Dedifferentiated amniotic fluid mesenchymal stem cell (primary cell): Measurements from ENCODE around the gene ZNF487.
A peak's percentile ranks its signal among the peaks of the same experiment; 100 is the strongest.
"Not testable (repeated sequence)": the region's sequence is repeated elsewhere in the genome, so short reads cannot be mapped to it uniquely, and the experiment has no call there.

ENCODE experiments used
- DNase-seq: peaks from one replicate; pipeline ENCODE4 v3.0.0-alpha.2; 2016; ENCODE audit errors: extremely low spot score

The ZNF487 gene

DNA sequence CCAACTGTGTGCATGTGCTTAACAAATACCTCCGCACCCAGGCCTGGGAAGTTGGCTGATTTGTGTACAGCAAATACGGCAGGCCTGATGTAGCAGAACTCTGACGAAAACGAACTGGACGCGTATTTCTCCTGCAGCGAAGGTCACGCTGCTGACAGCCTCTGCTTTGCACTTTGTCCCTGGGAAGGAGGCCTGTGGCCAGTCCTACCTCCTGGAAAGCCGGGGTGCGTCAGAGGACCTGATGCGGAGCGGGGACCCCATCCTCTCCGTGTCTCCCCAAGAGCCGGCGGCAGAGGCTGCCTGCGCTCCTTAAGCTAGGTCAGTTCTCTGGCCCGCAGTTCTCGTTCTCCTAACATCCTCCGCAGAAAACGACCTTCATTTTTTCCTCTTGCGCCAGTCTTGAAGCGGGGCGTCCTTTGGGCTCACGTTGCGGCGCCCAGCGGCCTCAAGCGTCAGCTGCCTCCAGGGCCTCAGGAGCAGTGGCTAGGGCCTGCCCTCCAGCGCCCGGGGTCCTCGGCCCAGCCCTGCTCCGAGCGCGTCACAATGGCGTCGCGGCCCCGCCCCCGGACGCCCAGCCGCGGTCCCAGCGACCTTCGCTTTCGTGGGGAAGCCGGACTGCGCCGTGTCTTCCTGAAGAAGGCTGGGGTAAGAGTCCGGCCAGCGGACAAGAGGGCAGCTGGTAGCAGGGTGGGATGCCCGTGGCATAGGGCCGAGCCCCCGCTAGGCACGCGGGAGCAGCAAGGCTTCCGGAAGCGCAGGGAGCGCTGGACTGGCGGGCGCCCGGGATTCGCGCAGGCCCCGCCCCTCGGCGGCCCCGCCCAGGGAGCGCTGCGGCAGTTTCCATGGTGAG lies at the start of gene ZNF487:
TSS of gene ZNF487 (plus strand) at position 821 of the 850 bp plus-strand sequence. CDS start 38,703 bp downstream, outside the sequence.
- DNase-seq, result peak; percentile 78

DNA sequence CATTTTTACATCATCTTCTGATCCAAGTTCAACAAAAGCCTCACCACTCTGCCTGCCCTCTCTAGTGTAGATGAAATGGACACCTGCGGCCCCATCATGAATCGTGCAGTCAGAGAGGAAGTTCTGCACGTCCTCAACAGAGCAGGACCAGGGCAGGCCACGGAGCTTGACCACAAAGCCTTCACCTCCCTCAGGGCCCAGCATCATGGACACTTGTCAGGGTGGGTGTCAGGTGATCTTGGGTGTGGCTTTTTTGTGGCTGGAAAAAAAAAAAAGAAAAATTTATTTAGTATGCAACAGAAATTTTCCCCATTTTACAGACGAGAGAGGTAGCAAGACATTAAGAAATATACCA lies 49.3 kb upstream of the ZNF487 start:
- DNase-seq, result no peak

DNA sequence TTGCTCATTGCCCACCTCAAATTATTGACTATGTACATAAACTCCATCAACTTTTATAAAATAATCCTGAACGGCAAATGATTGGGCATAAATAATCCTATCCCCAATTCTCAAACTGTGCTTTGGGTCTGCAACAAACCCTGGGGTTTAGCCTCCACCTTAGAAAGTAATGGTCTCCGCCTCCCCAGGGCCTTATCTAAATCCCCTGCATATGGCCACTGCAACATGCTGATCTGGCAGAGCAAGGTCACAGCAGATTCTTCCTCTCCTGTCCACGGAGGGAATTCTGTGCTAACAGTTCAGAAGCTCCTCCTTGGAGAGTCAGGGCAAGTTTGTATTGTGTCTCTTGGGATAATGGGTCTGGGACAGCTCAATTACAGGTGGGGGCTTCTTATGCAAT lies 47.0 kb upstream of the ZNF487 start:
- no peak for DNase-seq

DNA sequence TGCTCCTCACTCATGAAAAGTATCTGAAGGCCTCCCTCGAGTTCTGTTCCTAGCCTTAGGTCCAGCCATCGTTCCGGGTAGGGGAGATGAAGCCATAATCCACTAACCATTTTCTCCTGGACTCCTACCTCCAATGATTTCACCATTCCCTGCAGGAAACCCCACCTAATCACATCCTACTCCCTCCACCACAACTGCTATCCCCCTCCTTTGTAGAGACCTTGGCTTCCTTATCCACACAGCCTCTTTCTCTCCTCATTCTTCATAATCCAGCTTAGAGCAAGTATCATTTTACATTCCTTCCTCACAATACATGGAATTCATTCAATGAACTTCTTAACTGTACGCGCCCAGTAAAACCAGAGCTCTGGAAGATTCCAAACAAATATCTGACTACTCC lies 46.6 kb upstream of the ZNF487 start:
- no peak for DNase-seq

DNA sequence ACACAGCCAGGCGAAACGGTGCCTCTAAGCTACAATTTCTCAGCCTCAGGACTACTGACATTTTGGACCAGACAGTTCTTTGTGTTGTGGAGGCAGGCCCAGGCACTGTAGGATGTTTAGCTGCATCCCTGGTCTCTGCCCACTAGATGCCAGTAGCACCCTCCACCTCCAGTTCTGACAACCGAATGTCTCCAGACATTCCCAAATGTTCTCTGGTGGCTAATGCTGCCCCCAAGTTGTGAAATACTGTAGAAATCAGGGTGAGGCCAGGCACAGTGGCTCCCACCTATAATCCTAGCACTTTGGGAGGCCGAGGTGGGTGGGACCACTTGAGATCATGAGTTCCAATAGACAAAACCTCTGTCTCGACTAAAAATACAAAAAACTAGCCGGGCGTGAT lies 46.2 kb upstream of the ZNF487 start:
- DNase-seq, result no peak

DNA sequence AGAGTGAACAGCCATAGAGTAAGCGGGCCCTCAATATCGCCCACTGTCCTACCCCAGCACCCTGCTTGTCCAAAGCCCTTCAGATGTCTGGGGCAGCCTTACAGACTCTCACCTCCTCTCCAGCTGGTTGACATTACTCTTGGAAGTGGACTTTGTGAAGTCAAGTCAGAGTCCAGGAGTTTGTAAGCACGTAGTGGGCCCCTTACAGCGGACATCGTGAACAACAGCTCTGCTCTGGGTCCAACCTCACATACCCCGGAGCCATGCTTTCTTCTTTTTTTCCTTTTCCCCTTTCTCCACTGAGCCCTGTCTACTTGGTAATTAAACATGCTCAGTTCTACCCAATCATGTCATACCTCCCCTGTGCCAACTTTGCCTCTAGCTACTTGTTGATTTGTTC lies 45.4 kb upstream of the ZNF487 start:
- no peak for DNase-seq

DNA sequence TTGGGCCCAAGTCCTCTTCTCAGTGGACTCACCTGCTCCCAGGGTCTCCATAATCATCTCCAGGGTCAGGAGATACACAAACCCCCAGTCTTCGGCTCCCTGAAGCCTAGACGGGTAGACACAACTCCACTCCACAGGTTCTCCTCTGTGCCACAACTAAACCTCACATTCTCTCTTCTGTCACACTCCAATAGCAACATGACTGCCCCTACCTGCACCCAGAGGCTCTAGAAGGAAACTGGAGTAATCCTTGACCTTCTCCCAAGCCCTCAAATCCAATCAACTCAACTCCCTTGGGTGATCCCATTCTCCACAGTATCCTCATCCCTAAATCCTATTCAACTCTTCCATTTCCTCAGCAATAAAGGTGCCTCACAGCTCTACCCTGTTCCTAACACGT lies 44.2 kb upstream of the ZNF487 start:
- no peak for DNase-seq

DNA sequence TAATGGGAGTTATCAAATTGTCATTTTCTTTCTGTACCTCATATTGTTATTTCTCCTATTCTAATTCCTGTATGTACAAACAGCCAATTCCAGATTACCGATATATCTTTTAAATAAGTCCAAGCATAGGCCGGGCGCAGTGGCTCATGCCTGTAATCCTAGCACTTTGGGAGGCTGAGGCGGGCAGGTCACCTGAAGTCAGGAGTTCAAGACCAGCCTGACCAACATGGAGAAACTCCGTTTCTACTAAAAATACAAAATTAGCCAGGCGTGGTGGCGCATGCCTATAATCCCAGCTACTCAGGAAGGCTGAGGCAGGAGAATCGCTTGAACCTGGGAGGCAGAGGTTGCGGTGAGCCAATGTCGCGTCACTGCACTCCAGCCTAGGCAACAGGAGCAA lies 43.7 kb upstream of the ZNF487 start:
- DNase-seq, result not testable (repeated sequence)

DNA sequence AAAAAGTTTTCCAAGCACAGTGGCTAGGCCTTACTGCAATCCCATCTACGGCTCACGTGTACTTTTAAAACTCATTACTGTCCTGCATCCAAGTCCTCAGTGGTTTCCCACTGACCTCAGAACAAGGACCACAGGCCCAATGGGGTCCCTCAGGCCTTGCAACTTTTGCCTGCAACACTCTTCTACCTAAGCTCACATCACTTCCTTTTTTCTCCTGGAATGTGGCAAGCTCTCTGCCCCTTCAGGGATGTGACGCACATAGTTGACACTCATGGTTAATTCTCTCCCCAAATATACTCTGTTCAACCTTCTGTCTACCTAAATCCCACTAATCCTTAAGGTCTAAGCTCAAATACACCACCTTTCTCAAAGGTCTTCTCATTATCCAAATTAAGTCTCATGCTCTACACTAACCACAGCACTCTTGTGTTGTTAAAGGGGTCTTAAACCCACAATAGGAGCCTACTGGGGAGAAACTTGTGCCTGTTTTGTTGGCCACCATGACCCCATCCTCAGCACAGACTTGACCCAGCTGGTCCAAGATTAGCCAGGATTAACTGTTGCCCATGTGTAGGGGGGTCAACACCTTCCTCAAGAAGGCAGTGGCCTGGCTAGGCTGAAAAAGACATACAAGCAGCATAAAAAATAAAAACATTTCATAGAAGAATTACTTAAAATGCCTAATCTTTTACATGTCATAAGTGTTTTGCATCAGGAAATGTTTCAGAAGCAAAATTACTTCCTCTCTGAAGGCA lies 43.1 kb upstream of the ZNF487 start:
- DNase-seq, result no peak

DNA sequence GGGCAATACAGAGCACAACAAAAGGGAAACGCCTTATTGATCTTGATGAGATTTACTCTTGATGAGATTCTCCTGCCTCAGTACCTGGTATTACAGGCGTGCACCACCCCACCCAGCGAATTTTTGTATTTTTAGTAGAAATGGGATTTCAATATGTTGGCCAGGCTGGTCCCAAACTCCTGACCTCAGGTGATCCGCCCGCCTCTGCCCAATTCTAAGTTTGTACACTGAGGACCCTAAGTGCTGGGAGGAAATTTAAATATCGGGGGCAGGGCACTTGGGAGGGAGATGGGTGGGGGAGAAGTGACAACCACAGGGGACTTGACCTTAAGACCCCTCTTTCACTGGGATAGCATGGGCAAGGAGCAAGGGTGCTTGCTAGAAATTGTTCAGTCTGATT lies 42.0 kb upstream of the ZNF487 start:
- DNase-seq, result no peak

DNA sequence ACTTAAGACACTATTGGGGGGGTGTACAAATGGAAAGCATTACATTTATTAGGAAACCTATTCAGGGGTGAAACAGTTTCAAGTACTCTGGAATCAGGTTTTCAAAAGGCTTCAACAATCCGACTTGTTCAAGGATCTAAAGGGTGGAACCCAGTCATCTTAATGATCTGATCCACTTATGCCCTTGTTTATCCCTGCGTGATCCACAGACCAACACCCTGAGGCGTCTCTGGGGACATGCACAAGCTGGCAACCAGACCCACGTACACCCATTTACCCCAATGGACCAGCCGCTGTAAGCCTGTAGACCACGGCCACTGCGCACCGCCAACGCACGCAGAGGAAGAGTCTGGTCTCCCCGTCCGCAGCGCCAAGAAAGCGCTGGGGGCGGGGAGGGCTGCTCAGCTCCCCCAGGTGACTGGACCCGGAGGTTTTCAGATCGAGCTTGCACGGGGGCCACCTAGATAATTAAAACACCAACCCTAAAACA lies 41.3 kb upstream of the ZNF487 start:
- DNase-seq, result no peak

DNA sequence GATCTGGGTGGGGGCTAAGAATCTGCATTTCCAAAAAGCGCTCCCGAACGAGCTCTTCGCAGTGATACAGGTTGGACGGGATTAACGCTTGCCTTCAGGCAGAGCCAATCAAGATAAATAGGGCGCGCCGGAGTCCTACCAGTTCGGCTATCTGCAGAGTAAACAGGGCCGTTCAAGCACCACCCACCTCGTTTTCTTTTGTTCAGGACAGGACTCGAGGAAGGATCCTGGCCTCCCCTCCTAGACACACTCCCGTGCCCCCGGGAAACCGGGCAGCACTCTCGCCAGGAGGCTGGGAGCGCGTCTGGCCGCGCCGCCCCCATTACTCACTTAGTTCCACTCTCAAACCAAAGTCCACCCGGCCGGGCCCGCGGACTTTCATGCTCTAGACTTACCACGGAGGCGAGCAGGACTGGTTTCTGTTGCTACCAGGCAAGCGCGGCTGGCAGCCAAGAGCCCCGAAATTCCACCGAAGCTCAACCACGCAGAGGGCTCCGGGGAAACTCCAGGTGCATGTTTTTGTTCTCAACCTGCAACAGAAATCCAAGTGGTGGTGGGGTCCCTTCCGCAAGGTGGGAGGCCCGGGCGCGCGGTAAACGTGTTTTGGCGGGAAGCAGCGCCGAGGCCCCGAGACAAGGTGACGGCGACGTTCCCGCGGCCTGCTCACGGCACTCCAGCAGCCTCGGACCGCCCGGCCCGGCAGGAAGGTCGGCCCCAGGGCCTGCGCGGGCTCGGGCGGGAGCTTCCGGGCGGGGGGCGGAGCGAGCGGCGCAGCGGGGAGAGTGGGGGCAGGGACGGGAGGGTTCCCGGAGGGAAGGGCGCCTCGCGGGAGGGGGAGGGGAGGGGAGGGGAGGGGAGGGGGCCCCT lies 40.6 kb upstream of the ZNF487 start:
- peak; percentile 38 for DNase-seq

DNA sequence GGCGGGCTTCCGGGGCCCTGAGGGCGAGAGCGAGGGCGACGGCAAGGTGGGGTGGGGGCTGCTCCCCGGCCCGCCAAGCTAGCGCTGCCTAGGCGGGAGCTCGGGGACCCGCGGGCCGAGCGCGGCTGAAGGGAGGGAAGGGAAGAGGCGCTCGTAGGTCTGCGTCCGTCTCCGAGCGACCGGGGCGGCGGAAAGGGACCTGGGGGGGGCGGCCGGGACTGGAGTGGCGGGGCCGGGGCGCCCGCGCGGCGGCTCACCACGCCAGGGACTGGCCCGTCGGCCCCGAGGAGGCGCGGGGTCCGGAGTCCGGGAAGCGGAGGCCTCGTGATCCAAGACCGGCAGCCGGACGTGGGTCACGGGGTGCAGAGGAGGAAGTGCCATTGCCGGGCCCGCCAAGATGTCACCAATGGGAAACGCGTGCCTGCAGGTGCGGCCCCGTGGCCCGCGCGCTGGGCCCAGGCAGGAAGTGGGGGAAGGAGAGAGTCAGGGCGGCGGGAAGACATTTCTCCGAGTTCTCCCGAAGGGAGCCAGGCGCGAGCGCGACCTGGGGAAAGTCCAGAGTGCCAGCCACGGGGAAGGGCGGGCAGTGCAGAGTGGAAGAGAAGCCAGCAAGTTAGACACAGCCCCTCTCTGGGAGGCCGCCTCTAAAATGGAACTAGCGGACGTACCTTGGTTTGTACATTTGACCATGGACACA lies 39.8 kb upstream of the ZNF487 start:
- peak; percentile 49 for DNase-seq

DNA sequence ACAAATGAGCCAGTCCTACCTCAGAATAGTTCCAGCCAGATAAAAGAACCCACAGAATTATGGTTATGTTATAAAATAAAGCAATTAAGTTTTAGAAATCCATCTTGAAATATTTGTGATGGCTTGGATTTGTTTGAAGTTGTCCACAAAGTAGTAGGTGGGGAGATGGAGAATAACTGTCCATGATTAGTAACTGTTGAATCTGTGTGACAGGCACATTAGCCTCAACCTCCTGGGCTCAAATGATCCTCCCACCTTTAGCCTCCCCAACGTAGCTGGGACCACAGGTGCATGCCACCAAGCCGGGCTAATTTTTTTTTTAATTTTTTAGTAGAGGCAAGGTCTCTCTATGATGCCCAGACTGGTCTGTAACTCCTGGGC lies 38.0 kb upstream of the ZNF487 start:
- no peak for DNase-seq

DNA sequence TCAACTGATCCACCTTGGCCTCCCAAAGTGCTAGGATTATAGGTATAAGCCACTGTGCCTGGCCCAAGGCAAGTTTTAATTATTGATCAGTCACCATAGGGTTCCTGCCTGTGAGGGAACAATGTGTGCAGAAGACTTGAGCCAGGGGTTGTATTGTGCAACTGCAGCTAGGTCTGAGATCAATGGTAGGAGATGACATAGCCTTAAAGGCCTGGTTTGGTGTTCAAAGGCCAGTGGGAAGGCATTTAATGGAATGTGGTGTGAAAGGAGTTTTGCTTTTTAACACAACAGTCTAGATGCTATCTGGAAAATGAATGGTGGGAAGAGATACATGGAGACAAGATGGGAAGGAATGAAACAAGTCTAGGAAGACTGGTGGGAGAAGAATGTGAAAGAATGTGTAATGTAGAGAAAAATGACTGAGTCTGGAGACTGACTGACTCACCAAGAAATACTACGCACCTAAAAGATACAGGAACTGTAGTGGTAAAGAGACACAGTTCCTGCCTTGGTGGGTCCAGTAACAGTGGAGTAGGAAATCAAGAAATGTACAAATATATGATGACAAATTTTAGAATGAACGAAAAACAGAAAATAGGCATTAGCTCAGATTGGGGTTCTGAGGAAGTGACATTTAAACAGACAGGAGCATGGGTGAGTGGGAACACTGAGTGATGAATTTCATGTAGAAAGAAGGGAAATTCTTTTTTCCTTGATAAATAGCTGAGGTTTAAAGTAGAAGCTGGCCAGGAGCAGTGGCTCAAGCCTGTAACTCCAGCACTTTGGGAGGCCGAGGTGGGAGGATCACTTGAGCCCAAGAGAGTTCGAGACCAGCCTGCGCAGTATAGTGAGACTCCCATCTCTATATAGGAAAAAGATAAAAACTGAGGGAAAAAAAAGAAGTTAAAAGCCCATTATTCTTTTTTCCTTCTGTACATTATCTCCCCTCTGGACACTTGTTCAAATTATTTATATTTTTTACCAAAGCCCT lies 37.3 kb upstream of the ZNF487 start:
- DNase-seq, result no peak

DNA sequence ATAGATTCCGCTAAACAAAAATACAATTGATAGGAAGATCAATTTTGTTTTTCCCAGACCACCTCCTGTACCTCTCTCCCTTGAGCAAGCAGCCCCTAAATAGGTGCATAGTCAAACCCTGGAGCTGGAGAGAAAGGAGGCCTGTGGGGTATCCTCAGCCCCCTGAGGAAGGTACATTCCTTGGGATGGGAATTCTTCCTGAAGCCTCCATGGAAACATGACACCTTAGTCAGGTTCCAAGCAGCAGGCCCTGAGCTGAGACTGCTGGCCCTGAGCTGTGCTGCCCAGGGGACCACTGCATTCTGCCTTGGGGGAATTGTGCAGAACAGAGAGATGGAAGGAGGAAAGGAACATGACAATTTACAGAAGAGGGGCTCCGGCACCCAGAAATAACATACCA lies 35.3 kb upstream of the ZNF487 start:
- DNase-seq, result no peak

DNA sequence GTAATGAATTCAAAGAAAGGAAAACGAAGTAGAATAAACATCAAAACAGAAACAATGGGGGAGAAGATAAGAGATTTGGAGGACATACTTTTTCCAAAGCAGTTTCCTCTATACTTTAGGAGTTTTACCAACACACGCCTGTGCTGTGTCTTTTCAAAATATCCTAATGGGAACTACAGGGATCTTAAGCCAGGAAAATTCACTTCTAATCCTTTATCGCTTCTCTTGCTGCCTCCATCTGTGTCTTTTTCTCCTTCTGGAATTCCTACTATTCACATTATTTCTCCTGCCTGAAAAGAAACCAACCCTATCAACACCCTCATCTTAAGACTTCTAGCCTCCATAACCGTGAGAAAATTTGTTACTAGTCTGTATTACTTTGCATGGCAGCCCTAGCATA lies 34.7 kb upstream of the ZNF487 start:
- no peak for DNase-seq

DNA sequence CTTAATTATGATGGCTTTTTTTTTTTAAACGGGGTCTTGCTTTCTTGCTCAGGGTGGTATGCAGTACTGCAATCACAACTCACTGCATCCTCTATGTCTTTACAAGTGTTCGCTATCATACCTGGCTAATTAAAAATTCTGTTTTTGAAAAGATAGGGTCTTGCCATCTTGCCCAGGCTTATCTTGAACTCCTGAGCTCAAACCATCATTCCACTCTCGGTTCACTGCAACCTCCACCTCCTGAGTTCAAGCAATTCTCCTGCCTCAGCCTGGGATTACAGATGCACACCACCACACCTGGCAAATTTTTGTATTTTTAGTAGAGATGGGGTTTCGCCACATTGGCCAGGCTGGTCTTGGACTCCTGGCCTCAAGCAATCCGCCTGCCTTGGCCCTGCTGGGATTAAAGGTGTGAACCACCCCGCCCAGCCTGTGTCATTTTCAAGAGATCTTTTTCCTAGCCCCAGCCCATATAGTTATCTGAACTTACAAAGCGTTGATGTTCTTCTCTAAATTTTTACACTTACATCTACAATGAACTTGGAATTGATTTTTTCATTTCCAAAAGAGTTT lies 33.9 kb upstream of the ZNF487 start:
- no peak for DNase-seq

DNA sequence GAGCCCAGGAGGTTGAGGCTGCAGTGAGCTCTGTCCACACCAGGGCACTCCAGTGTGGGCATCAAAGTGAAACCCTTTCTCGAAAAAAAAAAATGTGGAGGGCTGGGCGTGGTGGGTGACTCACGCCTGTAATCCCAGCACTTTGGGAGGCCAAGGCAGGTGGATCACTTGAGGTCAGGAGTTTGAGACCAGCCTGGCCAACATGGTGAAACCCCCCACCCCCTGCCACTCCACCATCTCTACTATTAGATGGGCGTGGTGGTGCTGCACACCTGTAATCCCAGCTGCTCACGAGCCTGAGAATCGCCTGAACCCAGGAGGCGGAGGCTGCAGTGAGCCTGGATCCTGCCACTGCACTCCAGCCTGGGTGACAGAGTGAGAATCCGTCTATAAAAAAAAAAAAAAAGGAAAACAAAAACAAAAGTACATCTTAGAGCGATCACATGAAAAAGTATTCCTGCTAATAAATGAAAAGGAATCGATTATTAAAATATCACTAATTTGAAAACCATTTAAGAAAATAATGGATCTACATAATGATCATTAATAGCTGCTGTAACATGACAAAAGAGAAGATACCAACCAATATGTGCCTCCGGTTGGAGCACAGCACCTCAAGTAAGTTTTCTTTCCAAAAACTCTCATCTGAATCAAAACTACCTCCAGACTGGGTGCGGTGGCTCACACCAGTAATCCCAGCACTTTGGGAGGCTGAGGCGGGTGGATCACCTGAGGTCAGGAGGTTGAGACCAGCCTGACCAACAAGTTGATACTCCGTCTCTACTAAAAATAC lies 32.8 kb upstream of the ZNF487 start:
- no peak for DNase-seq
